ENCODE results near the gene CD2BP2.
"Not testable (repeated sequence)": the region's sequence is repeated elsewhere in the genome, so short reads cannot be mapped to it uniquely, and the experiment has no call there.

The CD2BP2 gene

DNA sequence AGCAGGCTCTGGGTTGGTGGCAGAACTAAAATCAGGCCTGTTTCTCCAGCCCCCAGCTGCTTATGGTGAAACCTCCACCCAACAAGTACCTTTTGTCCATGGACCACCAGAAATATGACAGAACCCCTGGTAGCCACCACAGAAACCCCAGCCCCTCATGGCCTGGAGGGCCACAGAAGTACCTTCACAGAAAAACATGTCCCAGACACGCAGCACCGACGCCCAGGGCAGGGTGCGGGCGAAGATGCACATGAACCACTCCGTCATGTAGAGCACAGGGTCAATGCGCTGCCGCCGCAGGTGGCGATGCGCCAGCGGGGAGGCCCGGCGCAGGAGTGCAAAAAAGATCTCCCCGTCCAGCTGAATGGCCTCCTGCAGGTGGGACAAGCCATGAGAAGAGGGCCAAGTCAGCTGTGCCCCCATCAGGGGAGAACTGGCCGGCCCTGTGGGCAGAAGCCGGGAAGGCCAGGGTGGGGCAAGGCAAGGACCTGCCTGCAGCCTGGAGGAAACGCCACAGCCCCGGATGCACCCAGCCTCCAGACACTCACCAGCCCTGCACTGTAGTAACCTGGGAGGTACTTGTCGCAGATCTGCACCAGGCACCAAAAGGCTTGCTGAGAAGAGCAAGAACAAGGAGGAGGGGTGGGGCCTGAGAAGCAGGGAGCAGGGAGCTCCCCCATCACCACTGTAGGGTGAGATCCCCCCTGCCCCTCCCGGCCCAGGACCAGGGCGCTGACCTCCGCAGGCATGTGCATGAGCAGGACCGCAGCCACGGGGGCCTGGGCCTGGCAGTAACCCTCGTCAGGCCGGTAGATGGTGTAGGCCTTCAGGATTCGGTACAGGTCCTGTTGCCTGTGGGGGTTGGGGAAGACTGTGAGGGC lies 4.1 kb upstream of the CD2BP2 start:
- no peak for DNase-seq (ENCODE audit: low read depth in 2 of 2)

DNA sequence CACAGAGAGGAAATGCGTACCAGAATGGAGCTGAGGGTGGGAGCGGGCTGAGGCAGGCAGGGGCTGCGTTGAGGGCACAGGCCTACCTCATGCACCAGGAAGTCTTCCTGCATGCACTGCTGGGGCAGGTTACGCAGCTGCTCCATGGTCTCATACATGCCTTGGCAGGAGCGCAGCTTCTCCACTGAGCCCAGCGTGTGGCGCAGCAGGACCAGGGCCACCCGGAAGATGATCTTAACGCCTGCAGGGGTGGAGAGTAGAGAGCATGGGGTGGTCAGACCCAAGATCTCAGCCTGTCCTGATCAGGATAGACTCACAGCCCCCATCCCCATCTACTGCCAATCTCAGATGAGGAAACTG lies 3.4 kb upstream of the CD2BP2 start:
- DNase-seq (ENCODE audit: low read depth in 2 of 2) = no peak

DNA sequence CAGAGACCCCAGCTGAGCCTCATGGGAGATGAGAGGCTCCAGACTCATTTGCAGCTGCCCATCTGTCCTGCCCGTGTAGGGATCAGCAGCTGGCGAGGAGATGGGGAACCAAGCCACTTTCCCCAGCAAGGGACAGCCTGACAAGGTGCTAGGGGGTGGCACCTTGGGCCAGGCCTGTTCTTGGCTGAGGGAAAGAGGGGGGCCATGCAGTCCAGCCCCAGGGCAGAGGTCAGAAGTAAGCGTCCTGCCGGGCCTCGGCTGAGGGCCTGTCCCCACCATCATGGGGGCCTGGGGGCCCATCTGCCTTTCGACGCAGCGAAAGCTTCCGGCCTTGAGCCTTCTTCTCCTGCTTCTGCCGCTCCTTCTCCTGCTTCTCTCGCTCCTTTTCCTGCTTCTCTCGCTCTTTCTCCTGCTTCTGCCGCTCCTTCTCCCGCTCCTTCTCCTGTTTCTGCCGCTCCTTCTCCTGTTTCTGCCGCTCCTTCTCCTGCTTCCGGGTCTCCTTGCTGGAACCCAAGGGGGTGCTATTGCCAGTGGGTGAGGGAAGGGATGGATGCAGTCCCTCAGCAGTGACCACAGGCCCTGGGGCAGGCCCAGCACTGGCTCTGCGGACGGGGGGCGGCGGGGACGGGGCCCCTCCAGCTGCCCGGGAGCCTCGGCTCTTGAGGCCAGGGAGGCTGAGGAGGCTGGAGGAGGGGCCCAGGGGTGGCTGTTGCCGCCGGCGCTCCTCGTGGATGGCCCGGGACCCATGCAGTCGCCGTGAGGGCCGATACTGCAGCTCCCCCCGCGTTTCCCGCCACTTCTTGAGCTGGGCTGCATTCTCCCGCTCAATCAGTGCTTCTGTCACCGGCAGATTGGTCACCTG lies 2.8 kb upstream of the CD2BP2 start:
- no peak for DNase-seq (ENCODE audit: low read depth in 2 of 2)

DNA sequence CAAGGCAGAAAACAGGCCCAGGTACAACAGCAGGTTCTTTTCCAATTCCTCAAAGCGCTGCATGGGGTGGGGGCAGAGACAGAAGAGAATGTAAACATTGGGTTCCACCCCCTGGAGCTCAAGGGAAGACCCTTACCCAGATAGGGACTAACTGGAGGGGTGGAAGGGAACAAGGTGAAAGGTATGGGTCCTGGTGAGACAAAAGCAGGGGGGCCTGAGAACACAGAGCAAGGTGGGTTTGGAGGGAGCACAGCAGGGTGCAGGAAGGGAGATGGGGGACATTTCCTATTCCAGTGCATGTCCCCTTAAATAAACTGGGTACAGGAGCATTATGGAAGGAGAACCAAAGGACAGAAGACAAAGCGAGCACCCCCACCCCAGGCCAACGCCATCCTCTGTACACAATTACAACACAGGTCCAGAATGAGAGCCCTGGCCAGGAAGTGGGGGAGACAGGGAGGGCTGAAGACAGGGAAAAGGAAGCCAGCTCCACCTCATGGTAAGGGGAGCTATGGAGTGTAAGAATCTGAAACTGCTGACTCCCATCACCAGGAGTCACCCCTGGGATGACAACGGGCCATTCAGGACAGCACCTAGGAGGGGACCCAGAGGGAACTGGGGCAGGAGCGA lies 2.1 kb upstream of the CD2BP2 start:
- no peak for DNase-seq (ENCODE audit: low read depth in 2 of 2)

DNA sequence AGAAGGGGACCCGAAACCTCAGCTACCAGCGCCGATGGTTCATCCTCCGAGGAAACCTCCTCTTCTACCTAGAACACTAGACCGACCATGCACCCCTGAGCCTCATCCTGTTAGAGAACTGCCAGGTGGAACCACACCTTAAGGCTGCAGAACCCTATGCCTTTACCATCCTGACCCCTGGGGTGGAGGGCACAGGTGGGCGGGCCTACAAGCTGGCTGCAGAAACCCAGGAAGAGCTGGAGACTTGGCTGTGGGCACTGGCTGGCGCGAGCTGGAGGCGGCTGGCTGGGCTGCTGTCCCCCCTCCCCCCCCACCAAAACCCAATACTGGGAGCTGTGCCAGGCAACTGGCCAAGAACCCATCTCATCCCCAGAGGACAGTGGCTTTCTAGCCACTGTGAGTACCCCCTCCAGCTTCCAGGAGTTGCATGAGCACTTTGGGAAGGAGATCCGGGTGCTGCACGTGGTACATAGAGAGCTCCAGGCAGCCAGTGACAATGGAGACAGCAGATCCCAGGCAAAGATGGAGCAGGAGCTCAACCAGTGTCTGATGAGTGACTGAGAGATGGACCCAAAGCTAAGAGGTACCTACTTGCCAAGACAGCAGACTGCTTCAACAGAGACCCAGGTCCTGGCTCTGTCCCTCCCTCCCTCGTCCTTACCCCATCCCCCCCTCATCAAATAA lies 1.4 kb upstream of the CD2BP2 start:
- no peak for DNase-seq (ENCODE audit: low read depth in 2 of 2)

DNA sequence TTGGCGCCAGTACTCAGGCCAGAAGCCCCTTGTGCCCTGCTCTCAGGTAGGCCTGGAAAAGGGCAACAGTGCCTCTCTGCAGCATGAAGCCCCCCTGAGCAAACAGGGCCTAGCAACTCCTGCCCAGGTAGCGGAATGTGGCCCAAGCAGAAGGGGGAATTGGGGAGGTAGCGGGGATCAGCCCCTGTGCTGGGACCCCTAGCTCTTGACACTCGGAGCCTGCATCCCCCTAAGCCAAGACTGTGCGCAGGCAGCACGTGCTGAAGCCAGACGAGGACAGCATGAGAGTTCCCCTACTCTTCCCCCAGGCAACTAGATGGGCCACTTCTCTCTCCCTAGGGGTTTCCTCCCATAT lies 823 bp upstream of the CD2BP2 start:
- DNase-seq (ENCODE audit: low read depth in 2 of 2) = no peak

DNA sequence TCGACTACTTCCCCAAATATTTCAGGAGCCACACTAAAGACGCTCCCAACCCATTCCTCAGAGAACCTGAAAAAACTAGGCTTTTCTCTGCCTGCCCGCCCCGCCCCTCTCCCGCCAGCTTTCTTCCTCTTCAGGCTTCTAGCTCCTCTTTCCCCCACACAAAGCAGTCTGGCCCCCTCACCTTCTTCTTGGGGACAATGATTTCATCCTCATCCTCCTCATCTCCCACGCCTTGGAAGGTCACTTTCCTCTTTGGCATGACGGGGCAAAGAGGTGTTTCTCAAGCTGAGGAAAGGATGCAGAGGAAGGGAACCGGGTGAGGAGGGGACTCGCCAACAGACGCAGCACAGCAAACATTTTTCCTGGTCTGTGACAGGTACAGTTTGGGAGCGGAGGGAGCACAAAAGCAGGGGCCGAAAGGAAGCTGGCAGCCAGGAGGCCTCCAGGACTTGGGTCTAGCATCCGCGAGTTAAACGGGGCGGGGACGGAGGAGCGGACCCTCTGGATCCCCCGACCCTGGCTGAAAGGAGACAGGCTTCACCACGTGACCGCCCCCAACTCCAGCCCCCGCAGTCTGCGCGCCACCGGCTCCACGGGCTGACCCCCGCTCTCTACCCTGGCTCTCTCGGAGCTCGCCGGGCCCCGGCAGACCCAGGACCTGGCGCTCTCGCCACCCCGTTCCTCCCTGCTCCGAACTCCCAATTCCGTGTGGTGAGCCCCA lies 525 bp downstream of the CD2BP2 start:
- DNase-seq (ENCODE audit: low read depth in 2 of 2) = no peak

DNA sequence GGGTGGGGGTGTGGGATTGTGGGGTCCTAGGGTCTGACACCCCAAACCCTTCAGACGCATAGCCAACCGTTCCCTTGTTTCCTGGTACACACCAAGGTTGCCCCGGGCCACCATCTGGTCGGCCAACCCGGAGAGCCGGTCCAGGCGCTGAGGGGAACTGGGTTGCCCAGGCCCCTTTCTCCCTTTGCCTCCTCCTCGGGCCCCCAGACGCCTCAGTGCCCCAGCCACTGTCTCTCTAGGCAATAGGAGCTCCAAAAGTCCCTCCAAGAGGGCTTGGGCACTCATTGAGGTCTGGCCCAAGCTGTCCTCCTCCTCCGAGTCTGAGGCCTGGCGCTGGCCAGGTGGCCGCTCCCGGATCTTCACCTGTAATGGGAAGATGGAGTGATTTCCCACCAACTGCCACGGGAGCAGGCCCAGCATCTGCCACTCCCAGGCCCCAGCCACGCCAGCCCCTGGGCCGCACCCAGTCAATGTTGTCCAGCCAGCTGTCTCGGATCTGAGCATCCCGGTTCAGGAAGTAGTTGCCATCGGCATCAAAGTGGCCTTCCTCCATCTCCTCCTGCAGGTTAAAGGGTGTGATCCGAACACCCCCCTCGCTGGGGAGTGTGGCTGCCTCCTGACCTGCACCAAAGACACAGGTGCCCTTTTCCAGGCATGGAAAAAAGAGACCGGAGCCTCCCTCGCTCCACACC lies 1.5 kb downstream of the CD2BP2 start:
- DNase-seq (ENCODE audit: low read depth in 2 of 2) = no peak

DNA sequence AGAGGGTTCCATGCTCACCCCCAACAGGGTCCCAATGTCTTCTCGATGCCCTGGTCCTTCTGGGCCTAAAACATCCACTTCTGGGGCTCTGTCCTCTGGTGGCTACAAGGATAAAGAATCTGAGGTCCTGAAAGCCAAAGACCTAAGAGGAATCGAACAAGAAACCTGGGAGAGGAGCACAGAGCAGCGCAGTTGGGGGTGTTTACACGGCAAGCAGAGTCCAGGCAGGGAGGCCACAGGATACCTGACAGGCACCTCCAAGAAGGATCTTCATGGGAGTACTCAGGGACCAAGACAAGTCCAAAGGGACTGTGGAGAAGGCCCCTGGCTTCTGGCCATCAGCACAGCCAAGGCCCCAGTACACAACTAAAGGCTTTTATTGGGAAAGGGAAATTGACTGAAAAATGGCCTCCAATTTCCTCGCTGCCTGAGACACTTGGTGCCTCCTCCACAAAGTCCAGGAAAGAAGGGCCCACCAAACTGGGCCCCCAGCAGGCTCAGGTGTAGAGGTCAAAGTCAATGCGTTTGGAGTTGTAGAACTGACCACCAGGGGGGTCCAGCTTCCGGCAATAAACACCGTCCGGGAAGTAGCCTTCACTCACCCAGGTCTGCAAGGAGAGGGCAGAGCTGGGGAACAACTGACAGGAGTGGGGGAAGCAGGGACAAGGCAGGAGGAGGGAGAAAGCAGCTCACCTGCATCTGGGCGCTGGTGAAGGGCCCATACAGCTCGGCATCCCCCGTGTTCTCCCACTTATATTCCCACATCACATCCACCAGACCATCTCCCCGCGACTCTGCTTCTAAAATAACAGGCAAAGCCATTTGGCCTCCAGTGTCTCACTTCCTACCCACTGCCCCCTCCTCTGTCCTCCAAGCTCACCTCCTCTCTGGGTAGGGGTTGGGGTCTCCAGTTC lies 2.4 kb downstream of the CD2BP2 start:
- no peak for DNase-seq (ENCODE audit: low read depth in 2 of 2)

DNA sequence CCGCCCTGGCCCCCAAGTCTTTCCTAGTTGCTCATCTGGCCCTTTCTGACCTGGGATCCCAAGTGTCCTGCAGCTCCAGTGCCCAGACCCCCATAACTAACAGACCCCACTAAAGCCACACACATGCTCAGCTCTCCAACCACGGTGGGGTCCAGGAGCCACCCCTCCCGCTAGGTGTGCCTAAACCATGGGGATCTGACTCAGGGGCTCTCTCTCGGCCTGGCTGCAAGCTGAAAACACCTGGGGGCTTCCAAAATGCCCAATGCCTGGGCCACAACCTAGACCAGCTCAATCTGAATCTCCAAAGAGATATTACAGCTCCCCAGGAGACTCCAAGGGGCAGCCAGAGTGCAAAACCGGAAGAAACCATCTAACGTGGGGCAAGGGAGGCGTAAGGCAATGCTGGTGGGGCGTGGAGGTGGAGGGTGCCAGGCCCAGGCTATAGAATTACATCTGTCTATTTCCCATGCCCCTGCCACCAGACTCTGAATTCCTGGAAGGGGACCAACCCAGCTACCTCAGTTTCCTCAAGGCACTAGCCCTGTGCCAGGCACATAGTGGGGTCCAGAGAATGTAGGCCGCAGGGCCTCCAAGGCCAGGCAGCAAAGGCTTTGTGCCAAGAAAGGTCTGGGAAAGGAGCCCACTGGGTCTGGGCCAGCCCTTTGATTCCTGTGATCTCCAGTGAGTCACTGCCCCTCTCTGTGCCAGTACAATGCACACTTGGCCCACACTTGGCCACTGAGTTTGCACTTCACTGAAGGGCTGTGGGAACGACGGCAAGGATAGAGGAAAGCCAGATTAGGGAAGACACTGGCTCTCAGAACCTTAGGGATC lies 3.3 kb downstream of the CD2BP2 start:
- DNase-seq (ENCODE audit: low read depth in 2 of 2) = peak in 1 of 2 experiments; percentile 19

DNA sequence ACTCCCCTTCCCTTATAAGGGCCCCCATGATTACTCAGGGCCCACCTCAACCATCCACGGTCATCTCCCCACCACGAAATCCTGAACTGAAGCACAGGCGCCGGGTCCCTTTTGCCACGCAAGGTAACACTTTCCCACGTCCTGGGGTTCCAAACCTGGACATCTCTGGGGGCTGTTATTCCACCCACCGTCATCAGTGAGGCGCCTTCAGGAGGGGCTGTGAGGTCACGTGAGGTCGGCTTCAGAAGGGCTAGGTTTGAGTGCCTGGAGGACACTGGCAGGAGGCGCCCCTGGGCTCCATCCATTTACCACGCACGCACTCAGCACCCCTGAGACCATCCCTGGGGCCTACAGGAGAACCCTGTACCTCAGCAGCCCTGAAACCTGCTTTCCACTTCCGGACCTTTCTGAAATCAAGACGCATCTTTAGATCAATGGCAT lies 4.1 kb downstream of the CD2BP2 start:
- no peak for DNase-seq (ENCODE audit: low read depth in 2 of 2)

DNA sequence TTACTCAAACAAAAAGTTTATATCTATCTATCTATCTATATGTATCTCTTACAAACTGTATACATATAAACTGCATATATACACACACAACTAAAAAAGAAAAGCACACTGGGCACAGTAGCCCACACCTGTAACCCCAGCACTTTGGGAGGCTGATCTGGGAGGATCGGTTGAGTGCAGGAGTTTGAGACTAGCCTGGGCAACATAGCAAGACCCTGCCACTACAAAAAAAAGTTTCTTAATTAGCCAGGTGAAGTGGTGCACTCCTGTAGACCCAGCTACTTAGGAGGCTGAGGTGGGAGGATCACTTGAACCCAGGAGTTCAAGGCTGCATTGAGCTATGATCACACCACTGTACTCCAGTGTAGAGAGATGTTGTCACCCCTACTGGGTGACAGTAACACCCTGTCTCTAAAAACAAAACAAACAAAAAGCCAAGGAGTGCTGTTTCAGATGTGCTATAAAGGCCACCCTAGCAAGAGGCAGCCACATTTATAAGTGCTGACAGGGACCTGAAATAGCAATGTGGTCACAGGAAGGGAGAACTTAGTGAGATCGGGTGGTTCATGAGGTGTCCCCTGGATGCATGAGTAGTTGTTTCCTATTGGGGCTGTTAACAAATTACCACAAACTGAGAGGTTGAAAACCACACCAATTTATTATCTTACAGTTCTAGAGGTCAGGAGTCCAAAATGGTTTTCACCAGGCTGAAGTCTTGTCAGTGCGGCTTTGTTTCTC lies 4.8 kb downstream of the CD2BP2 start:
- no peak for DNase-seq (ENCODE audit: low read depth in 2 of 2)

DNA sequence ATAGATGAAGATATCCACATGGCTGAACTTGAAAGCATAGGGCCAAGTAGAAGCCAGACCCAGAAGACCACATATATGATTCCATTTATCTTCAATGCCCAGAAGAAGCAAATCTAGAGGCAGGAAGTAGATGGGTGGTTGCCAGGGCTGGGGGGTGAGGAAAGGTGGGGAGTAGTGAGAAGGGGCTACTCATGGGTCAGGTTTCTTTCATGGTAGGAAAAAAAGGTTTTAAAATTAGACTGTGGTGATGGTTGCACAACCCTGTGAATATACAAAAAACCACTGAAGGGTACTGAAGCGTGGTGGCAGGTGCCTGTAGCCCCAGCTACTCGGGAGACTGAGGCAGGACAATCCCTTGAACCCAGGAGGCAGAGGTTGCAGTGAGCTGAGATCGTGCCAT lies 5.4 kb downstream of the CD2BP2 start:
- DNase-seq (ENCODE audit: low read depth in 2 of 2) = no peak

DNA sequence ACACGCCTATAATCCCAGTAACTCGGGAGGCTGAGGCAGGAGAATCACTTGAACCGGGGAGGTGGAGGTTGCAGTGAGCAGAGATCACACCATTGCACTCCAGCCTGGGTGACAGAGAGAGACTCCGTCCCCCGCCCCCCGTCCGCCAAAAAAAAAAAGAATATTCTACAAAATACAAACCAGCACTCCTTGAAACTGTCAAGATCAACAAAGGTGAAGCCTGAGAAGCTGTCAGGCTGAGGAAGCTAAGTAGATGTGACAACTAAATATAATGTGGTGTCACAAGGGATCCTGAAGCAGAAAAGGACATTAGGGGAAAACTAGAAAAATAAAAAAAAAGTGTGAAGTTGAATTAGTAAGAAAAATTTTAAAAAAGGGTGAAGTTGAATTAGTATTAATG lies 6.2 kb downstream of the CD2BP2 start:
- no peak for DNase-seq (ENCODE audit: low read depth in 2 of 2)

DNA sequence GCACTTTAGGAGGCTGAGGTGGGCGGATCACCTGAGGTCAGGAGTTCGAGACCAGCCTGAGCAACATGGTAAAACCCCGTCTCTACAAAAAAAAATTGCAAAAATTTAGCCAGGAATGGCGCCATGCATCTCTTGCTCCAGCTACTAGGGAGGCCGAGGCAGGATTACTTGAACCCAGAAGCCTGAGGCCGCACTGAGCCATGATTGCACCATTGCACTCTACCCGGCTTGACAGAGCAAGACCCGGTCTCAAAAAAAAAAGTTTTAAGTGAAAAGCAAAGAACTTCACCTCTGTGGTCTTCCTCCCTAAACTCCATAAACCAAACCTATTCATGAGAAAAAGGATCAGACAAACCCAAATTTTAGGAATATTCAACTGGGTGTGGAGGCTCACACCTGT lies 7.0 kb downstream of the CD2BP2 start:
- DNase-seq (ENCODE audit: low read depth in 2 of 2) = no peak

DNA sequence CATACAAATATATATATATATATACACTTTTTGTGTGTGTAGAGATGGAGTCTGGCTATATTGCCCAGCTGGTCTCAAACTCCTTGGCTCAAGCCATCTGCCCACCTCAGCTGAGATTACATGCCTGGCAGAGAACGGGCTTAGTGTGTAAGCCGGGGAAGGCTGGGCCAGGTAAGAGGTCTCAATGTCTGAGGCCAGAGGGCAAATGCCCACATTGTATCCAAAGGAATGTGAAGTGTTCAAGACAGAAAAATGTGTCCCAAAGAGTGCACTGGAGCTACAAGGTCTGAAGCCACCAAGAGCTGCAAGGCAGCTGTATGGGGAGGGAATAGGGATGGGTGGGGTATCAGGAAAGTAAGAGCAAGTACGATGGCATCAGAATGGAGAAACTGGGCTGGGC lies 8.8 kb downstream of the CD2BP2 start:
- no peak for DNase-seq (ENCODE audit: low read depth in 2 of 2)

DNA sequence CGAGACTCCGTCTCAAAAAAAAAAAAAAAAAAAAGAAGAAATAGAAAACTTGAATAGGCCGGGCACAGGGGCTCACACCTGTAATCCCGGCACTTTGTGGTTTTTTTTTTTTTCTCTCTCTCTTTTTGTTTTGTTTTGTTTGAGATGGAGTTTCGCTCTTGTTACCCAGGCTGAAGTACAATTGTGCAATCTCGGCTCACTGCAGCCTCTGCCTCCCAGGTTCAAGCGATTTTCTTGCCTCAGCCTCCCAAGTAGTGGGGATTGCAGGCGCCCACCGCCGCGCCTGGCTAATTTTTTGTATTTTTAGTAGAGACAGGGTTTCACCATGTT lies 11.7 kb downstream of the CD2BP2 start:
- not testable (repeated sequence) for DNase-seq (ENCODE audit: low read depth in 2 of 2)
